ENCODE data around the gene NACAD.
"Not testable (repeated sequence)": the region's sequence is repeated elsewhere in the genome, so short reads cannot be mapped to it uniquely, and the experiment has no call there.

Gene NACAD

DNA sequence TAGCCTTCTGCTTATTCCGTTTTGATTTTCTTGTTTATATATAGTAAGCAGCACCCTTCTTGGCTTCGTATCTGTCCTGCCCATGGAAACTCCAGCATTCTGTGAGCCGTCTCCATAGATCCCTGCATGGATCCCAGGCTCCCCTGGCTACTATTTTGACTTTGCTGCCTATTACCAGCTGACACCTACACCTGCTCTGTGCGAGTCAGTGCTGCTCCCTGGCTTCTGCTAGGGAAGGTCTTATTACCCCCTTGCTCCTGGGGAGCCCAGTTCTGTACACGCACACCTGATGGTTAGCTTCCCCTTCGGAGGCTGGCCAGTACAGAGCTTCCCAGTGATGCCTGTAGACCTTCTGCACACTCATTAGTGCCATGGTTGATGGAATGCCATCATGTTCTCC is 35.4 kb downstream of the NACAD start:
- no peak for DNase-seq

DNA sequence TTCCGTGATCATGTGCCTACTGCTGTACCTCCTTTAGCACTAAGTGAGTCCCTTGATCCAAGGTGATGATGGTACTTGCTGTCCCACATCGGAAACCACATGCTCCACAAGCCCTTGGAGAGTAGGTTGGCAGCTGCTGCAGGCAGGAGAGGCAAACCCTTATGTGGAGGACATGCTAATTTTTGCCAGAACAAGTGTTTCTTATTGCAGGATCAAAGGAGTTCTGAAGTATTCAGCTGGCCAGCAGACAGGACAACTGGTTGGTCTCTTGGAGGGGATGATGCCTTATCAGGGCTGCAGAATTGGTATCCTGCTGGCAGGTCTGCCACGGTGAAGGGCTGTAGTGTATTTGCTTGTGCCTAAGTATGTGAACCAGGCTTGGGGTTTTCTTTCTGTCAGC is 36.8 kb downstream of the NACAD start:
- no peak for DNase-seq

- no peak for DNase-seq
These were observed 38.6 kb downstream of the NACAD start for GRCh38 chr7:45050198-45050597.

GRCh38 chr7:45048748-45049147 is 40.0 kb downstream of the NACAD start:
- no peak for DNase-seq

DNA sequence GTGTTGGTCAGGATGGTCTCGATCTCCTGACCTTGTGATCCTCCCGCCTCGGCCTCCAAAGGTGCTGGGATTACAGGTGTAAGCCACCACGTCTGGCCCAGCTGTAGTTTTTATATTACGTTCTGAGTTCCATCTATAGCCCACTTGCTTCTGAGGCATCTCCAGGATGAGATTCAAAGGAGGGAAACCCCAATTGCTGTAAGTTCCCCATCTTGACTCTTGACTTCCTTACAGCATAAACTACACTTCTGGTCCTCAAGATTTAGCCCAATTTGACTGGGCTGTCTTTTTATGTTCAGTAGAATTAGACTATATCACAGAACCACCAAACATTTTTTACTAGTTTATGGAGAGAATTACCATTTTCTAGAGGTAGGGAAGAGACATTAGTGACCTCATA is 44.4 kb downstream of the NACAD start:
- no peak for DNase-seq

GRCh38 chr7:45039106-45039505 is 49.7 kb downstream of the NACAD start:
- no peak for DNase-seq

GRCh38 chr7:45037876-45038275 is 50.9 kb downstream of the NACAD start:
- DNase-seq: no peak

- DNase-seq: no peak
These were observed 52.0 kb downstream of the NACAD start for GRCh38 chr7:45036796-45037195.

DNA sequence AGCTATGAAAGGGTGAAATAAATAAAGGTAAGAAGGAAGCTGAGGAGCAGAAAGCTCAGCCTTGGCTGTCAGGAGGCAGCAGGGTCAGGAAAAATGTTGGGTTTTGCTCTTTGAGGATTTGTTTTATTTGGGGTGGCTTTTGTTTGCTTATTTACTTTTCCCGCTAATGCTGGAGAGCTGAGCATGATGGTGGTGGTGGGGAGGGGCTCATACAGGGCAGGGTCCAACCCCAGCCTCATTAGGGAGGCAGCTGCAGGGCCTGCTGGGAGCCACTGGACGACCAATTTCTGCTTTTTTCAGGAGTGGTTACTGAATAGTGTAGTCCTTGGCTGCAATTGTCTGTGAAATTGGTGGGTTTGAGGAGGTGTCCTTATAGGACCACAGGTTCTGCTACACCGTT is 52.5 kb downstream of the NACAD start:
- DNase-seq: no peak

GRCh38 chr7:45035893-45036292 is 52.9 kb downstream of the NACAD start:
- DNase-seq: no peak

GRCh38 chr7:45035371-45035770 is 53.4 kb downstream of the NACAD start:
- DNase-seq: no peak

GRCh38 chr7:45034710-45035109 is 54.1 kb downstream of the NACAD start:
- not testable (repeated sequence) for DNase-seq

GRCh38 chr7:45033931-45034290 is 54.9 kb downstream of the NACAD start:
- no peak for DNase-seq

DNA sequence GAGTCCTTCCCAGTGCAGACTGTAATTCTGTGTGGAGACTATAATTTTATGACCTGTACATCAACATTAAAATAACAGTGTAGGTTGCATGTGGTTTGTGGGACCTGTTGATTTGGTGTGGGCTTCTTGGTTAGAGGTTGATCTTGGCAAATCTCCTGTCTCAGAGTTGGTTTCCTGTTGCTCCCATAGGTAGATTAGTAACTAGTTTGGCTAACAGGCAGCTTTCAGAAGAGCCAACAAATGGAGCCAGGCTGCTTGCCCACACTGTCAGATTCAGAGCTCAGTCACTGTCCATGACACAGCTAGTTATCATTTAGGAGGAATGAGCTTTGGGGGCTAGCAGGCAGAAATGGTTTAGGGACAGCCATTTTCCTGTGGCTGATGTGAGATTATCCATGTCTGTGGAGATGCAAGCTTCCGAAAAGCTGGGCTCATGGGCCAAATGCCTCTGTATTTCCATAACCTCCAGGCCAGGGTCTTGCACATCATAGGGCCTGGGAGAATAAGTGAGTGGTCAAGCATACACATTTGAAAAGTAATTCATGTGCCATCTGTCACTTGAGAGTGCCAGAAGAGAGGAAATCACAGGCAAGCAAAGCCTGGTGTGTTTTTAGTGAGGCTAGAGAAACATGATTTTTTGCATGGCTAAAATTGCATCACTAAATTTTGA is 55.4 kb downstream of the NACAD start:
- DNase-seq: no peak

DNA sequence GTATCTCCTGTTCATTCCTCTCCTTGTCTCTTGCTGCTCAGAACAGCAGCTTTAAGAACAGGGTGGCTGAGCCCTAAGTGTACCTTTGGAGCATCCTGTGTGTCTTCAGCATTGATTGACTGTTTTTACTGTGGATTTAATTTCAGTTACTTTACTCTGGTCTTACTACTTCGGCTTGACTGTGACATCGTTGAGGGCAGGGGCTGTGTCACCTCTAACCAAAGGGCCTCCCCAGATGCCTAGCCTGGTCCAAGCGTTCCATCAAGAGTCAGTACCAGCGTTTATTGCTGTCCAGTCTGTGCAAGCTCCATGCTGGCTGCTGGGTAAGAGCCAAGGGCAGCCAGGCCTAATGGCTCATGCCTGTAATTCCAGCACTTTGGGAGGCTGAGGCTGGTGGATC is 56.3 kb downstream of the NACAD start:
- DNase-seq: no peak

GRCh38 chr7:45031829-45032228 is 56.9 kb downstream of the NACAD start:
- no peak for DNase-seq

All from NCI-H1694 treated with DMSO at 0.1 percent for 48 hours (cell line).